ENCODE results near the gene HAND2.
A peak's percentile ranks its signal among the peaks of the same experiment; 100 is the strongest.

Gene HAND2

GRCh38 chr4:173537613-173538147 lies 7.7 kb upstream of the HAND2 start:
- DNase-seq (ENCODE audit: low read depth) = no peak
- TF ChIP-seq CTCF (IDR thresholded peaks at IDR 0.05; ENCODE audit: control insufficient read depth, extremely low read depth, insufficient read depth) = no peak
- no peak overlapping the region for H3K4me3 ChIP-seq (ENCODE audit: low read depth, low read length)

GRCh38 chr4:173536808-173537429 lies 6.9 kb upstream of the HAND2 start:
- DNase-seq (ENCODE audit: low read depth) = no peak
- peak; percentile 29 for TF ChIP-seq CTCF (IDR thresholded peaks at IDR 0.05; ENCODE audit: control insufficient read depth, extremely low read depth, insufficient read depth)
- no peak overlapping the region for H3K4me3 ChIP-seq (ENCODE audit: low read depth, low read length)

- TF ChIP-seq CTCF (IDR thresholded peaks at IDR 0.05; ENCODE audit: control insufficient read depth, extremely low read depth, insufficient read depth) = no peak
- DNase-seq (ENCODE audit: low read depth) = no peak
- H3K4me3 ChIP-seq (ENCODE audit: low read depth, low read length) = no peak overlapping the region
Observed at GRCh38 chr4:173535957-173536356, 5.9 kb upstream of the HAND2 start.

GRCh38 chr4:173535165-173535902 lies 5.3 kb upstream of the HAND2 start:
- DNase-seq (ENCODE audit: low read depth) = no peak
- TF ChIP-seq CTCF (IDR thresholded peaks at IDR 0.05; ENCODE audit: control insufficient read depth, extremely low read depth, insufficient read depth) = no peak
- H3K4me3 ChIP-seq (ENCODE audit: low read depth, low read length) = no peak overlapping the region

- H3K4me3 ChIP-seq (ENCODE audit: low read depth, low read length) = no peak overlapping the region
- no peak for TF ChIP-seq CTCF (IDR thresholded peaks at IDR 0.05; ENCODE audit: control insufficient read depth, extremely low read depth, insufficient read depth)
- no peak for DNase-seq (ENCODE audit: low read depth)
Observed at GRCh38 chr4:173534434-173534833, 4.4 kb upstream of the HAND2 start.

GRCh38 chr4:173532725-173533511 lies 2.9 kb upstream of the HAND2 start:
- H3K4me3 ChIP-seq (ENCODE audit: low read depth, low read length) = no peak overlapping the region
- DNase-seq (ENCODE audit: low read depth) = no peak
- TF ChIP-seq CTCF (IDR thresholded peaks at IDR 0.05; ENCODE audit: control insufficient read depth, extremely low read depth, insufficient read depth) = no peak

Data from LNCaP clone FGC (cell line).